Stimulated activated CD8-positive, alpha-beta memory T cell treated with anti-CD3 and anti-CD28 coated beads, Interleukin-7, amount 100 ng/mL, for 4 hours (primary cell): ENCODE results near the gene CBLN3.
A peak's percentile ranks its signal among the peaks of the same experiment; 100 is the strongest.
"Not testable (repeated sequence)": the region's sequence is repeated elsewhere in the genome, so short reads cannot be mapped to it uniquely, and the experiment has no call there.

ENCODE experiments used
- DNase-seq, 2 donors: peaks; one replicate each; pipeline ENCODE4 v3.0.0-alpha.2; 2020; ENCODE audit warnings: low read depth in 2 of 2

Gene CBLN3

GRCh38 chr14:24429395-24430142, at the start of gene CBLN3, which contains the start of gene KHNYN:
Gene CBLN3, minus strand, starts transcription at chr14:24429668. Its CDS starts 614 bp downstream, at chr14:24429054.
Gene KHNYN, plus strand, starts transcription at chr14:24429954. Its CDS starts 777 bp downstream, at chr14:24430731.
- DNase-seq: peak; percentile 74 to 83

GRCh38 chr14:24475261-24475660, 45.8 kb upstream of the CBLN3 start:
- no peak for DNase-seq

- no peak for DNase-seq
These were observed 43.7 kb upstream of the CBLN3 start for GRCh38 chr14:24473211-24473610.

- DNase-seq: not testable (repeated sequence)
These were observed 41.0 kb upstream of the CBLN3 start for GRCh38 chr14:24470450-24470849.

GRCh38 chr14:24465805-24466204, 36.3 kb upstream of the CBLN3 start:
- DNase-seq: no peak

- DNase-seq: no peak
These were observed 35.9 kb upstream of the CBLN3 start for GRCh38 chr14:24465368-24465767.

GRCh38 chr14:24463884-24464785, 34.7 kb upstream of the CBLN3 start:
- DNase-seq: no peak

- DNase-seq: no peak
These were observed 33.8 kb upstream of the CBLN3 start for GRCh38 chr14:24463017-24463883.

- DNase-seq: no peak
These were observed 31.9 kb upstream of the CBLN3 start for GRCh38 chr14:24461336-24461735.

GRCh38 chr14:24459331-24459730, 29.9 kb upstream of the CBLN3 start:
- no peak for DNase-seq

- DNase-seq: no peak
These were observed 29.3 kb upstream of the CBLN3 start for GRCh38 chr14:24458736-24459135.

GRCh38 chr14:24456980-24457379, 27.5 kb upstream of the CBLN3 start:
- no peak for DNase-seq

GRCh38 chr14:24450828-24451227, 21.4 kb upstream of the CBLN3 start:
- not testable (repeated sequence) for DNase-seq

- no peak for DNase-seq
These were observed 13.7 kb upstream of the CBLN3 start for GRCh38 chr14:24443053-24443665.

- DNase-seq: peak; percentile 95 to 98
These were observed 13.0 kb upstream of the CBLN3 start, which contains the start of gene SDR39U1 for GRCh38 chr14:24442240-24443052. Gene SDR39U1, minus strand, starts transcription at chr14:24442776. Its CDS starts 7 bp downstream, at chr14:24442769.

GRCh38 chr14:24441904-24442239, 12.4 kb upstream of the CBLN3 start:
- DNase-seq: no peak

- no peak for DNase-seq
These were observed 12.0 kb upstream of the CBLN3 start for GRCh38 chr14:24441485-24441884.

GRCh38 chr14:24440606-24441399, 11.3 kb upstream of the CBLN3 start:
- DNase-seq: no peak

GRCh38 chr14:24439830-24440605, 10.6 kb upstream of the CBLN3 start:
- no peak for DNase-seq
